ENCODE data around the gene AKAP6. TPM values are rescaled to one million over a fixed set of nuclear protein-coding genes. Genes with fewer than 3 reads are reported as not detected.

AKAP6 gene
- total RNA-seq, 2 experiments from 2014 or later = 0.13 to 0.72 TPM

DNA sequence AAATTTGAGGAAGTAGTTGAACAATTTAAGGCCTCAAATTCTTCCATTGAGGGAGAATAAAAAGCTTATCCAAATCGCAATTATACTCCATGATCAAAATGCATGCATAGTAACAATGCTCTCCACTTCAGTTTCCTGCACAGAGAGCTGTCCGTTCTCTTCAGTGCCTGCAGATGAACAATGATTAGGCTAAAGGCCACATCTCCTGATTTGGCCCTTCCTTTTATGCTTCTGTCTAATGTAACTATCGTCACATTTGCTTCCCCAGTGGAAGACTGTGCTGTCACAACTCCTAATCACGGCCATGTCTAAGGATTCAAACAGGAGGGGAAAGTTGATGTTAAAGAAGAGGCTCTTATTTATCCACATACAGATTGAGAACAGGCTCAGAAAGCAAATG, 496.0 kb downstream of the AKAP6 start:
- Histone ChIP-seq H3K27ac (ENCODE audit: low read depth, low read length, poor library complexity, severe bottlenecking) (no peak overlapping the region), H3K36me3 (ENCODE audit: insufficient read depth, low read length) (no peaks in the 10 kb centered on the region), H3K79me2 (ENCODE audit: insufficient read depth, low read depth, low read length) (no peaks in the 10 kb centered on the region), H3K9me2 (ENCODE audit: insufficient read depth, low read length) (no peaks in the 10 kb centered on the region), H4K20me1 (ENCODE audit: insufficient read depth, low read length) (no peaks in the 10 kb centered on the region), H3K4me1 (ENCODE audit: insufficient read depth, low read length, poor library complexity, severe bottlenecking) (no peaks in the 10 kb centered on the region), H3K4me3 (ENCODE audit: low read depth, low read length, poor library complexity, severe bottlenecking) (no peak overlapping the region), H3K9me3 (ENCODE audit: low read length) (no peaks in the 10 kb centered on the region), H2AFZ (ENCODE audit: low read length) (no peak overlapping the region), H3K4me2 (ENCODE audit: low read length) (no peak overlapping the region)
- BruUV-seq (replicated peaks) = no TSS peak
- ChIA-PET POLR2A (no interaction called here), CTCF (ENCODE audit: unreplicated experiment) (no interaction called here)
- intact Hi-C loops (cut with micrococcal nuclease; ENCODE audit: unreplicated experiment) = no loop called here
- TF ChIP-seq, protein P1, sequence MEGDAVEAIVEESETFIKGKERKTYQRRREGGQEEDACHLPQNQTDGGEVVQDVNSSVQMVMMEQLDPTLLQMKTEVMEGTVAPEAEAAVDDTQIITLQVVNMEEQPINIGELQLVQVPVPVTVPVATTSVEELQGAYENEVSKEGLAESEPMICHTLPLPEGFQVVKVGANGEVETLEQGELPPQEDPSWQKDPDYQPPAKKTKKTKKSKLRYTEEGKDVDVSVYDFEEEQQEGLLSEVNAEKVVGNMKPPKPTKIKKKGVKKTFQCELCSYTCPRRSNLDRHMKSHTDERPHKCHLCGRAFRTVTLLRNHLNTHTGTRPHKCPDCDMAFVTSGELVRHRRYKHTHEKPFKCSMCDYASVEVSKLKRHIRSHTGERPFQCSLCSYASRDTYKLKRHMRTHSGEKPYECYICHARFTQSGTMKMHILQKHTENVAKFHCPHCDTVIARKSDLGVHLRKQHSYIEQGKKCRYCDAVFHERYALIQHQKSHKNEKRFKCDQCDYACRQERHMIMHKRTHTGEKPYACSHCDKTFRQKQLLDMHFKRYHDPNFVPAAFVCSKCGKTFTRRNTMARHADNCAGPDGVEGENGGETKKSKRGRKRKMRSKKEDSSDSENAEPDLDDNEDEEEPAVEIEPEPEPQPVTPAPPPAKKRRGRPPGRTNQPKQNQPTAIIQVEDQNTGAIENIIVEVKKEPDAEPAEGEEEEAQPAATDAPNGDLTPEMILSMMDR (conservative IDR thresholded peaks at IDR 0.05; ENCODE audit: low read length) = no peak
- no peak for TF ChIP-seq EZH2phosphoT487 (IDR thresholded peaks at IDR 0.05; ENCODE audit: borderline replicate concordance, low read depth, low read length)
- DNase-seq (ENCODE audit: low spot score) = no peak

DNA sequence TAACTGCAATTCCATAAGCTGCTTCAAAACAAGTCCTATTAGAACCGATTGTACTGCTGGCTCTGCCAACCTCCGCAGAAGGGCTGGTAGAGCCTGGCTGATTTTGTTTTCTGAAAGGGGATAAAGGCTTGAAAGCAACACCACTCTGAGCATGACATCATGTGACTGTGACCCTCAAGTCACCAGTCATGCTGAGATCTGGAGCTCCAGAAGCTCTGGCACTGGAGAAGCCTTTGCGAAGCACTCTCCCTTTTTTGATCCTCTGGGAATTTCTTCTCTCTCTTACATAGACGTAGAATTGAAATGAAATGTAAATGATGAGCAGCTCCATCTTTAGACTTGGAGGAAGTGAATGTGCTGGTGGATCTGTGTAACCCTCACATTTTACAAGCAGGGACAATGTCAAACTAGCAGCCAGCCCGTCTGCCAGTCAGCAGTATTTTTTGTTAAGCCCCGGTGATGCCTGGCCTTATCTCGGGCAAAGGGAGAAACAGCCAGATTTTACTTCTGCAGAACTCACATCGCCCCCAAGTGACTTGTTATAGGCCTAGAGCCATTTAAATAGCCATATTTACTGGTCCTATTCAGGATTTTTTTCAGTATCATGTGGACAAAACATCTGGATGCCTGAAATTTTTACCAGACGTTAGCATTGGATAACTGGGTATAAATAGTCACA, 497.4 kb downstream of the AKAP6 start:
- no peaks in the 10 kb centered on the region for H3K4me1 ChIP-seq (ENCODE audit: insufficient read depth, low read length, poor library complexity, severe bottlenecking)
- H3K9me3 ChIP-seq (ENCODE audit: low read length) = no peaks in the 10 kb centered on the region
- CTCF ChIA-PET (ENCODE audit: unreplicated experiment) = no interaction called here
- H3K4me2 ChIP-seq (ENCODE audit: low read length) = no peak overlapping the region
- no peak overlapping the region for H3K27ac ChIP-seq (ENCODE audit: low read depth, low read length, poor library complexity, severe bottlenecking)
- H3K79me2 ChIP-seq (ENCODE audit: insufficient read depth, low read depth, low read length) = no peaks in the 10 kb centered on the region
- H4K20me1 ChIP-seq (ENCODE audit: insufficient read depth, low read length) = no peaks in the 10 kb centered on the region
- H3K9me2 ChIP-seq (ENCODE audit: insufficient read depth, low read length) = no peaks in the 10 kb centered on the region
- H2AFZ ChIP-seq (ENCODE audit: low read length) = no peak overlapping the region
- intact Hi-C loops (cut with micrococcal nuclease; ENCODE audit: unreplicated experiment) = no loop called here
- no peaks in the 10 kb centered on the region for H3K36me3 ChIP-seq (ENCODE audit: insufficient read depth, low read length)
- POLR2A ChIA-PET = interaction anchor here (0.6 to 0.7 kb wide), 3 partner anchors 161 to 1697 kb away, joined by 3 to 6 read pairs (median 4); no protein-coding TSS in a partner anchor
- no TSS peak for BruUV-seq (replicated peaks)
- no peak overlapping the region for H3K4me3 ChIP-seq (ENCODE audit: low read depth, low read length, poor library complexity, severe bottlenecking)
- DNase-seq (ENCODE audit: low spot score) = no peak
- no peak for TF ChIP-seq EZH2phosphoT487 (IDR thresholded peaks at IDR 0.05; ENCODE audit: borderline replicate concordance, low read depth, low read length)
- TF ChIP-seq, protein P1 (conservative IDR thresholded peaks at IDR 0.05; ENCODE audit: low read length) = no peak

DNA sequence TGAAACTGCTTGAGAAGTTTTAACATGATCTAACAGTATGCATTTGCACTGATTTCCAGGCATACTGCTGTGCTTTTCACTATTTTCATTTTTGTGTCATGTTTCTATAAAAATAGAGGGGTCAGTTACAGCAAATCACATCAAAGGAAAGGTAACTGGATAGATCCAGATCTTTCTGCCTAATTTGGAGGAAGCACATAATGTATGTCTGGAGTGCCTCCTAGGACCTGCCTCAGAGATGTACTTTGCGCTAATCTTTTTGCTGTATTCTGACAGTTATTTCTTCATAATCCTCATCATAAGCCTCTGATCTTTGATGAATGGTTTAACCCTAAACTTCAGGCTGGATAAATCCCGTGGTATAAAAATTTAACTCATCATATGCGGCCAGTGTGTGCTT, 498.4 kb downstream of the AKAP6 start:
- Histone ChIP-seq H3K27ac (ENCODE audit: low read depth, low read length, poor library complexity, severe bottlenecking) (no peak overlapping the region), H3K36me3 (ENCODE audit: insufficient read depth, low read length) (no peaks in the 10 kb centered on the region), H4K20me1 (ENCODE audit: insufficient read depth, low read length) (no peaks in the 10 kb centered on the region), H3K4me2 (ENCODE audit: low read length) (no peak overlapping the region), H3K9me3 (ENCODE audit: low read length) (no peaks in the 10 kb centered on the region), H3K79me2 (ENCODE audit: insufficient read depth, low read depth, low read length) (no peaks in the 10 kb centered on the region), H3K4me3 (ENCODE audit: low read depth, low read length, poor library complexity, severe bottlenecking) (no peak overlapping the region), H3K9me2 (ENCODE audit: insufficient read depth, low read length) (no peaks in the 10 kb centered on the region), H2AFZ (ENCODE audit: low read length) (no peak overlapping the region), H3K4me1 (ENCODE audit: insufficient read depth, low read length, poor library complexity, severe bottlenecking) (no peaks in the 10 kb centered on the region)
- BruUV-seq (replicated peaks) = no TSS peak
- POLR2A ChIA-PET = no interaction called here
- intact Hi-C loops (cut with micrococcal nuclease; ENCODE audit: unreplicated experiment) = no loop called here
- CTCF ChIA-PET (ENCODE audit: unreplicated experiment) = no interaction called here
- DNase-seq (ENCODE audit: low spot score) = no peak
- TF ChIP-seq, protein P1 (conservative IDR thresholded peaks at IDR 0.05; ENCODE audit: low read length) = no peak

Measured in OCI-LY7 (cell line).